ENCODE data around the gene TNMD.
A peak's percentile ranks its signal among the peaks of the same experiment; 100 is the strongest.
"Not testable (repeated sequence)": the region's sequence is repeated elsewhere in the genome, so short reads cannot be mapped to it uniquely, and the experiment has no call there.

Gene TNMD

DNA sequence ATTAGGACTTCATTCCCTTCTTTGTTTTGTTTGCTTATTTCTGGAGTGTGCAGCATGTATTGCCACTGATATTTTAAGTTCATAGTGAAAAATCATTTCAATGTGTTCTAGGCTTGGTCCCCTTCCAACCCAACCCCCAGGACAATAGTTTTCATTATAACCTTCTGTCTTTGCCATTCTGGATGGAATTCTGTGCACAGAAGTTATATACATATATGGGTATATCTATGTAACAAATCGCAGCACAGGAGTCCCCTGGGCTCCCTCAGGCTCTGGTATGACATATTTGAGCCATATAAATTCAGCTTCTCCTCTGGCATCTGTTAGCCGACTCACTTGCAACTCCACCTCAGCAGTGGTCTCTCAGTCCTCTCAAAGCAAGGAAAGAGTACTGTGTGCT lies at the start of gene TNMD:
Gene TNMD, plus strand, starts transcription at position 326 of the 400 bp plus-strand sequence. CDS start 83 bp downstream, outside the sequence.
- H4K20me1 ChIP-seq (ENCODE audit: insufficient read depth, low read length): no peaks in the 10 kb centered on the region
- H3K4me1 ChIP-seq (ENCODE audit: insufficient read depth, low read length, severe bottlenecking): no peaks in the 10 kb centered on the region
- H3K27ac ChIP-seq (ENCODE audit: low read depth, low read length, poor library complexity, severe bottlenecking): no peak within 1 kb of the TSS

DNA sequence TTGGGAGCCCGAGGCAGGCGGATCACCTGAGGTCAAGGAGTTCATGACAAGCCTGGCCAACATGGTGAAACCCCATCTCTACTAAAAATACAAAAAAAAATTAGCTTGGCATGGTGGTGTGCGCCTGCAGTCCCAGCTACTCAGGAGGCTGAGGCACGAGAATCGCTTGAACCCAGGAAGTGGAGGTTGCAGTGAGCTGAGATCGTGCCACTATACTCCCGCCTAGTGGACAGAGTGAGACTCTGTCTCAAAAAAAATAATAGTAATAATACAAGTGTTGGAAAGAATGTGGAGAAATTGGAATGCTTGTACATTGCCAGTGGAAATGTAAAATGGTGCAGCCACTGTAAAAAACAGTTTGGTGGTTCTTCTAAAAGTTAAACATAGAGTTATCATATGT lies 19.2 kb upstream of the TNMD start:
- H4K20me1 ChIP-seq (ENCODE audit: insufficient read depth, low read length); H3K27me3 ChIP-seq (ENCODE audit: insufficient read depth, low read length); H3K9ac ChIP-seq (ENCODE audit: low read length); H3K36me3 ChIP-seq (ENCODE audit: insufficient read depth, low read length); H3K4me2 ChIP-seq (ENCODE audit: low read length); H2AFZ ChIP-seq (ENCODE audit: low read length); H3K9me3 ChIP-seq (ENCODE audit: low read length); H3K27ac ChIP-seq (ENCODE audit: low read depth, low read length, poor library complexity, severe bottlenecking); H3K9me2 ChIP-seq (ENCODE audit: low read depth, low read length); H3F3A ChIP-seq (ENCODE audit: insufficient read depth, low read length); H3K79me2 ChIP-seq (ENCODE audit: insufficient read depth, low read length); H3K4me1 ChIP-seq (ENCODE audit: insufficient read depth, low read length, severe bottlenecking); H3K4me3 ChIP-seq (ENCODE audit: low read depth, low read length, poor library complexity, severe bottlenecking): not testable (repeated sequence)
- TF ChIP-seq, protein P1, sequence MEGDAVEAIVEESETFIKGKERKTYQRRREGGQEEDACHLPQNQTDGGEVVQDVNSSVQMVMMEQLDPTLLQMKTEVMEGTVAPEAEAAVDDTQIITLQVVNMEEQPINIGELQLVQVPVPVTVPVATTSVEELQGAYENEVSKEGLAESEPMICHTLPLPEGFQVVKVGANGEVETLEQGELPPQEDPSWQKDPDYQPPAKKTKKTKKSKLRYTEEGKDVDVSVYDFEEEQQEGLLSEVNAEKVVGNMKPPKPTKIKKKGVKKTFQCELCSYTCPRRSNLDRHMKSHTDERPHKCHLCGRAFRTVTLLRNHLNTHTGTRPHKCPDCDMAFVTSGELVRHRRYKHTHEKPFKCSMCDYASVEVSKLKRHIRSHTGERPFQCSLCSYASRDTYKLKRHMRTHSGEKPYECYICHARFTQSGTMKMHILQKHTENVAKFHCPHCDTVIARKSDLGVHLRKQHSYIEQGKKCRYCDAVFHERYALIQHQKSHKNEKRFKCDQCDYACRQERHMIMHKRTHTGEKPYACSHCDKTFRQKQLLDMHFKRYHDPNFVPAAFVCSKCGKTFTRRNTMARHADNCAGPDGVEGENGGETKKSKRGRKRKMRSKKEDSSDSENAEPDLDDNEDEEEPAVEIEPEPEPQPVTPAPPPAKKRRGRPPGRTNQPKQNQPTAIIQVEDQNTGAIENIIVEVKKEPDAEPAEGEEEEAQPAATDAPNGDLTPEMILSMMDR (IDR thresholded peaks at IDR 0.05; ENCODE audit: low read length): peak; percentile 17; the same call in 1 of the 2 replicates

More for the DNA sequence above, at the start of gene TNMD:
- Histone ChIP-seq H3F3A (ENCODE audit: insufficient read depth, low read length) (no peaks in the 10 kb centered on the region), H3K4me3 (ENCODE audit: low read depth, low read length, poor library complexity, severe bottlenecking) (no peak within 1 kb of the TSS), H2AFZ (ENCODE audit: low read length) (no peak within 1 kb of the TSS), H3K36me3 (ENCODE audit: insufficient read depth, low read length) (no peaks in the 10 kb centered on the region), H3K9ac (ENCODE audit: low read length) (no peak within 1 kb of the TSS), H3K79me2 (ENCODE audit: insufficient read depth, low read length) (no peaks in the 10 kb centered on the region), H3K9me3 (ENCODE audit: low read length) (no peaks in the 10 kb centered on the region), H3K27me3 (ENCODE audit: insufficient read depth, low read length) (no peaks in the 10 kb centered on the region), H3K9me2 (ENCODE audit: low read depth, low read length) (no peaks in the 10 kb centered on the region), H3K4me2 (ENCODE audit: low read length) (no peak within 1 kb of the TSS)
- TF ChIP-seq, protein P1 (IDR thresholded peaks at IDR 0.05; ENCODE audit: low read length): no peak
- no peak for TF ChIP-seq EZH2 (IDR thresholded peaks at IDR 0.05; ENCODE audit: borderline replicate concordance, low read length)

DNA sequence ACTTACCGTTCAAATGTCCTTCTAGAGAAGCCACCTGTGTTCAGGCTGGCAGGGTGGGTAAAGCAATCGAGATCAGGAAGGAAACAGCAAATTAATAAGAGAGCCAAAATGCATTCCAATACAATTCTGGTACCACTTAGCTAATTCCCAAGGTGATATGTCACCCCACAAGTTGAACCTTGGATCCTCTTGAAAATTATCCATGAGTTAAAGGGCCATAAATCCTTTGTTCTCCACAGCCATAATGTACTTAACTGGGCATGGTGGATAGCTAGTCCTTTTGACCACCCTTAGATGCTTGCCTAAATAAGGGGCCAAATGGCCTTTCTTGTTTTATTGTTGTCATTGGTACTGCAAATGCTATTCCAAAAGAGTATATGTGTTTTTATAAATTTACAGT lies 2.0 kb downstream of the TNMD start:
- Histone ChIP-seq H3K36me3 (ENCODE audit: insufficient read depth, low read length) (no peaks in the 10 kb centered on the region), H3K9ac (ENCODE audit: low read length) (no peak overlapping the region), H3K27me3 (ENCODE audit: insufficient read depth, low read length) (no peaks in the 10 kb centered on the region), H3F3A (ENCODE audit: insufficient read depth, low read length) (no peaks in the 10 kb centered on the region), H3K9me2 (ENCODE audit: low read depth, low read length) (no peaks in the 10 kb centered on the region), H3K27ac (ENCODE audit: low read depth, low read length, poor library complexity, severe bottlenecking) (no peak overlapping the region), H3K4me3 (ENCODE audit: low read depth, low read length, poor library complexity, severe bottlenecking) (no peak overlapping the region), H3K79me2 (ENCODE audit: insufficient read depth, low read length) (no peaks in the 10 kb centered on the region), H3K4me1 (ENCODE audit: insufficient read depth, low read length, severe bottlenecking) (no peaks in the 10 kb centered on the region), H3K4me2 (ENCODE audit: low read length) (no peak overlapping the region), H2AFZ (ENCODE audit: low read length) (no peak overlapping the region), H3K9me3 (ENCODE audit: low read length) (no peaks in the 10 kb centered on the region), H4K20me1 (ENCODE audit: insufficient read depth, low read length) (no peaks in the 10 kb centered on the region)
- TF ChIP-seq, protein P1 (IDR thresholded peaks at IDR 0.05; ENCODE audit: low read length): no peak
- TF ChIP-seq EZH2 (IDR thresholded peaks at IDR 0.05; ENCODE audit: borderline replicate concordance, low read length): no peak

All from OCI-LY1 (cell line).